H1 (cell line): ENCODE data around the gene GALNT13. TPM values are rescaled to one million over a fixed set of nuclear protein-coding genes. Genes with fewer than 3 reads are reported as not detected.

Experiments used
- CBX5 ChIP-seq: fragments of 300-800, 300-1000 bp; sonication (generic); IDR thresholded peaks from 2 replicates; pipeline ENCODE4 v1.7.1; 2016; ENCODE audit warnings: antibody characterized with exemption, low read length, low read depth
- JUND ChIP-seq: IDR thresholded peaks from 2 replicates; pipeline ENCODE4 v1.6.1; 2011; ENCODE audit warnings: mild to moderate bottlenecking, improper control_type of control experiment, low read length
- KDM5A ChIP-seq: fragments of 200-600 bp; IDR thresholded peaks from 2 replicates; pipeline ENCODE4 v1.7.1; 2012; ENCODE audit warnings: mild to moderate bottlenecking, low read length, inconsistent platforms, mixed read lengths
- POU5F1 ChIP-seq: IDR thresholded peaks from 2 replicates; pipeline ENCODE4 v1.6.1; 2011; ENCODE audit warnings: low read depth, mild to moderate bottlenecking, low read length, moderate library complexity
- SAP30 ChIP-seq: fragments of 300-600 bp; sonication (generic); IDR thresholded peaks from 2 replicates; pipeline ENCODE4 v1.7.1; 2012; ENCODE audit warnings: low read length, moderate library complexity, mild to moderate bottlenecking, inconsistent platforms; ENCODE audit not compliant: insufficient read depth, insufficient replicate concordance
- TEAD4 ChIP-seq: IDR thresholded peaks from 2 replicates; pipeline ENCODE4 v1.6.1; 2012; ENCODE audit warnings: low read depth, low read length, inconsistent platforms, mixed read lengths
- polyA plus RNA-seq, 7 experiments: library from polyadenylated mRNA; depleted of rRNA in 3 of 7; stranded (reverse) in 5 of 7; unstranded in 2 of 7; fragments of >200 nt in 5 of 7; fragments of 200-250 nt in 2 of 7; gene quantifications; 1 replicate in 5 of 7; 2 replicates in 1 of 7; 4 replicates in 1 of 7; pipeline versions ENCODE4 v1.2.1 to v1.2.3, GENCODE V29; 2011 to 2013; ENCODE audit warnings: missing spikeins in 2 of 7, mixed read lengths in 2 of 7
- total RNA-seq: library from RNA; stranded (reverse); fragmentation: NEBNext Ultra II Directional; extraction: Animal tissue kit (Norgen Biotek cat#: 25700); gene quantifications from 2 replicates; pipeline ENCODE4 v1.2.1, GENCODE V29; 2021

The GALNT13 gene
- total and polyA plus RNA-seq, 2 of the 8 experiments (the other 6 are each of a cell fraction or from before 2014, with no cell fraction given): 3.2 to 9.6 TPM

DNA sequence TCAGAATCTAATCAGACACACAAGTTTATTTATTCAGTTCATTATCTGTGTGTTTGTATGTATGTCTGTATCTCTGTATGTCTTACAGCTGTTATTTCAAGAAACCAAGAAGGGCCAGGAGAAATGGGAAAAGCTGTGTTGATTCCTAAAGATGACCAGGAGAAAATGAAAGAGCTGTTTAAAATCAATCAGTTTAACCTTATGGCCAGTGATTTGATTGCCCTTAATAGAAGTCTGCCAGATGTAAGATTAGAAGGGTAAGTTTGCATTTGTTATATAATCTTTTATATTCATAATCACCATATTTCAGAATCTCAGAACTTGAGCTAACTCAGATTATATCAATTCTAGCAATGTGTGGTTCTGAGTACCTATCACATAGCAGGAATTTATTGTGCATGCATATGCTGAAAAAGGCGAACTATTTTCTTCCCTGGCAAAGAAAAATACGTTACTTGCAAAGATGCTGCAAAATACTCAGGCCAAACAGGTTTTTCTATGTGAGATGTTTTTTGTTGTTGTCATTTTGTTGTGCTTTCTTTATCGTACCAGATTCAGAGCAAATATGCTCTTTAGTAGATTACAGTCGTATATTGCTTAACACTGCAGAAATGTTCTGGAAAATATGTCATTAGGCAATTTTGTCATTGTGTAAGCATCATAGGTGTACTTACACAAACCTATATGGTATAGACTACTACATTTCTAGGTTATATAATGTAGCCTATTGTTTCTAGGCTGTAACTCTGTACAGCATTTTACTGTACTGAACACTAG is 268.7 kb downstream of the GALNT13 start (continued):
- TF ChIP-seq TEAD4: no peak
- TF ChIP-seq CBX5: no peak
- TF ChIP-seq KDM5A: no peak
- no peak for TF ChIP-seq SAP30
- TF ChIP-seq POU5F1: no peak
- TF ChIP-seq JUND: no peak
